GM19468 (cell line): ENCODE results near the gene CDC7.

ENCODE experiments used
- ATAC-seq: cut with Tn5 transposase; IDR thresholded peaks from one replicate; pipeline ENCODE4 v1.9.1; 2021; ENCODE audit warnings: mild to moderate bottlenecking, moderate library complexity, moderate number of reproducible peaks; ENCODE audit not compliant: unreplicated experiment; ENCODE audit errors: extremely low read depth

The CDC7 gene

DNA sequence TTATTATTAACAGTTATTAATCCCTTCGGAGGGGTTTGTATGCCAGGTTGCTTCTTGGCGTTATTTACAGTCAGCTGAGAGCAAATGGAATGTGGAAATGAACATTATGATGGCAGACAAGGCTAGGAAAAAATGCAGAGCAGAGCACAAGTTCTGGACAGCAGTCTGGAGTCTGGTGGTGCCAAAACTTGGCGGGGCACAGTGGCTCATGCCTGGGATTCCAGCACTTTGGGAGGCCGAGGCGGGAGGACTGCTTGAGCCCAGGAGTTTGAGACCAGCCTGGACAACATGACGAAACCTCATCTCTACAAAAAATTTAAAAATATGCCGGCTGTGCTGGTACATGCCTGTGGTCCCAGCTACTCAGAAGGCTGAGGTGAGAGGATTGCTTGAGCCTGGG is 67.6 kb downstream of the CDC7 start:
- no peak for ATAC-seq

DNA sequence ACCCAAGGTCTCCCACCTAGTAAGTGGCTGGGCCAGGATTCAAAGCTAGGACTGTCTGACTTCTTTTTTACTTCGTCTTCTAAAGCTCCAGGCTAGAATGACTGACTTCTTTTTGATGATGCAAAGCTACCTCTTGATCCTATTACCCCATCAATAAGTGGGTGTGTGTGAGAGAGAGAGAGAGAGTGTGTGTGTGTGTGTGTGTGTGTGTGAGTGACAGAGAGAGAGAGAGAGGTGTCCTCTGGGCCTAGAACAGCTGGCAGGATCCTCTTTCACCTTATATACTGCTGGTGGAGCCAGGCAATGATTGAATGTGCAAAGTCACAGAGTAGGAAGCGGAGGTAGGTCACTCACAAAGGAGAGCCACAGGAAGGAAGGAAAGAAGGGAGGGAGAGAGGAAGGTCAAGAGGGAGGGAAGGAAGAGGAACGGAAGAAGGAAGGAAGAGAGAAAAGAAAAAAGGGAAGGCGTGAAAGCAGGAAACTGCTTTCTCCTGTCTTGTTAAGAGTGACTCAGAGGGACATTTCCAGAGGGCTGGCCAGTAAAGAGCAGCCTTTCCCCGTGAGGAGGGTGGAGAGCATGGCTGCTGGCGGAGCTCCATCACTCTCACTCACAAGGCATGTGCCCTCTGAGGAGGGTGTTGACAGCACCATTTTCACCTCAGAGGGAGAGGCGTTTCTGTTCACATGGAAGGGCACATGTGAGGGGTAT is 68.9 kb downstream of the CDC7 start:
- no peak for ATAC-seq

DNA sequence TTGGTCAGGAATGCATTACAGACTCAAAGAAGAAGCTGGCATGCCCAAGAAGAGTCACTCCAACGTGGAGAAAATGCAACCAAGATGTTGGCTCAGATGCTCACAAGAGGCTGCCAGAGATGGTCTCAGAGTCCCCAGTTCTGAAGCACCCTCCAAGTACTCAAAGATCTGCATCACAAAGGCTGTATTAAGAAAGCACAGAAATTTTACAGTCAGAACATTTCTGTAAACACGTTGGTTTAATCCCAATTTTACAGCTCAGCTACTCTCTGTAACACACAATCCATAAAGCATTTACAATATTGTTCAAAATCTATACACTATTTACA is 69.4 kb downstream of the CDC7 start:
- no peak for ATAC-seq

DNA sequence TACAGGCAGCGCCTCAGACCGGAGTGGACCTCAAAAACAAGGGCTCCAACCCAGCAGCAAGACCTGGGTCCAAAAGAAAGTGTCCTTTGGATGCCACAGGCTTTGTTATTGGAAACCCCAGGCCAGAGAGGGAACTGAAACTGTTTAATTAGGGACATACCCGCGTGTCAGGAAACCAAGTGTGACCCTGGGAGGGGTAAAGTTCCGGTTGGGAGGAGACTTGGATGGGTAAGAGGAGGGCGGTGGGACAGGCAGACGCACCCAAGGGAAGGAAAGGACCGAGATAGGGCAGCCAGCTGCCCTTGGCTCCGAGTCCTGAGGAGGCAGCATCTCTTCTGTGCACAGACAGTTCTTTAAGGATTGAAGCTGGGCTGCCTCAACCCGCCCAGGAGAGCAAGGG is 71.4 kb downstream of the CDC7 start:
- ATAC-seq, result peak; percentile 57
